Cerebellar nuclear complex (tissue), 1 donor: Measurements from ENCODE around the gene LIX1.
"Not testable (repeated sequence)": the region's sequence is repeated elsewhere in the genome, so short reads cannot be mapped to it uniquely, and the experiment has no call there.

Experiments
- DNase-seq, 2 experiments: peaks; one replicate each; lab custom pipeline; 2025; lab: John Stamatoyannopoulos, UW

LIX1 gene

GRCh38 chr5:97142521-97143254, at the start of gene LIX1:
LIX1 (minus strand) TSS chr5:97142611; CDS start chr5:97142576, 35 bp downstream.
- DNase-seq, result no peak

- DNase-seq, result no peak
These were observed 49.5 kb upstream of the LIX1 start for GRCh38 chr5:97191893-97192292.

GRCh38 chr5:97189523-97189922, 47.1 kb upstream of the LIX1 start:
- not testable (repeated sequence) for DNase-seq

- no peak for DNase-seq
These were observed 41.5 kb upstream of the LIX1 start for GRCh38 chr5:97183930-97184213.

GRCh38 chr5:97183100-97183929, 40.9 kb upstream of the LIX1 start, which contains the start of gene RIOK2:
RIOK2 (minus strand) TSS chr5:97183247; CDS start chr5:97183191, 56 bp downstream.
- DNase-seq, result peak in 1 of 2 experiments; percentile 79

GRCh38 chr5:97182571-97183099, 40.2 kb upstream of the LIX1 start:
- DNase-seq, result no peak

- DNase-seq, result no peak
These were observed 39.6 kb upstream of the LIX1 start for GRCh38 chr5:97181856-97182545.

GRCh38 chr5:97179457-97179856, 37.0 kb upstream of the LIX1 start:
- not testable (repeated sequence) for DNase-seq

- DNase-seq, result no peak
These were observed 29.8 kb upstream of the LIX1 start for GRCh38 chr5:97172227-97172626.

- no peak for DNase-seq
These were observed 29.3 kb upstream of the LIX1 start for GRCh38 chr5:97171703-97172102.

GRCh38 chr5:97167435-97167834, 25.0 kb upstream of the LIX1 start:
- DNase-seq, result no peak

- no peak for DNase-seq
These were observed 23.3 kb upstream of the LIX1 start for GRCh38 chr5:97165726-97166125.

- no peak for DNase-seq
These were observed 22.4 kb upstream of the LIX1 start for GRCh38 chr5:97164846-97165245.

- no peak for DNase-seq
These were observed 21.4 kb upstream of the LIX1 start for GRCh38 chr5:97163790-97164285.

GRCh38 chr5:97163360-97163764, 21.0 kb upstream of the LIX1 start:
- no peak for DNase-seq

- DNase-seq, result peak; percentile 15 to 59
These were observed 19.6 kb upstream of the LIX1 start for GRCh38 chr5:97162045-97162444.

- no peak for DNase-seq
These were observed 15.3 kb upstream of the LIX1 start for GRCh38 chr5:97157689-97158088.

GRCh38 chr5:97151370-97151769, 9.0 kb upstream of the LIX1 start:
- DNase-seq, result no peak

- no peak for DNase-seq
These were observed 8.0 kb upstream of the LIX1 start for GRCh38 chr5:97150401-97150800.

GRCh38 chr5:97149709-97150108, 7.3 kb upstream of the LIX1 start:
- no peak for DNase-seq

- DNase-seq, result no peak
These were observed 5.9 kb upstream of the LIX1 start for GRCh38 chr5:97148288-97148687.

- no peak for DNase-seq
These were observed 1.3 kb upstream of the LIX1 start for GRCh38 chr5:97143704-97144103.
